ENCODE measurements around the gene FOXP3. TPM values are rescaled to one million over a fixed set of nuclear protein-coding genes. Genes with fewer than 3 reads are reported as not detected.

FOXP3 gene
- total RNA-seq, 4 donors from 2014 or later = 0.66 TPM; not detected in 3

DNA sequence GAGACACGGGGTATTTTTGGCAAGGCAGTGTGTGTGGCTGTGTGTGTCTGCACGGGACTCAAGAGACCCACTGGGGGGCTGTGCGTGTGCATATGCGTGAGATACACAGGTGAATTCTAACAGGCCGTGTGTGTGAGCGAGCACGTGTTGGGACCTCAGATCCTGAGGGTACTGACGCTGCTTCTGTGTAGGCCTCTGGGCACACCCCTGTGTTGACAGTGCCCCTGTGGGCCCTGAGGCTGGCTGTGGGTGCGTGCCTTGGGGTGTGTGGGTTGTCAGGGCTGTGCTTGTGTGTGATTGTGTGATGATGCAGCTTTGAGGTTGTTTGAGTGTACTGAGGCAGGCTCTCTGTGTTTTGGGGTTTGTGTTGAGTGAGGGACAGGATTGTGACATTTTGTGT, 13.9 kb downstream of the FOXP3 start:
- no peaks in the 10 kb centered on the region for H3K27me3 ChIP-seq
- no peak overlapping the region for H3K4me3 ChIP-seq
- peaks cover 0 to 9% (median 0%) of the 10 kb centered on the region in 3 donors for H3K36me3 ChIP-seq
- DNase-seq = no peak
- no peak overlapping the region for H3K27ac ChIP-seq
- H3K9me3 ChIP-seq = no peaks in the 10 kb centered on the region
- no peaks in the 10 kb centered on the region for H3K4me1 ChIP-seq
- TF ChIP-seq, protein P1, sequence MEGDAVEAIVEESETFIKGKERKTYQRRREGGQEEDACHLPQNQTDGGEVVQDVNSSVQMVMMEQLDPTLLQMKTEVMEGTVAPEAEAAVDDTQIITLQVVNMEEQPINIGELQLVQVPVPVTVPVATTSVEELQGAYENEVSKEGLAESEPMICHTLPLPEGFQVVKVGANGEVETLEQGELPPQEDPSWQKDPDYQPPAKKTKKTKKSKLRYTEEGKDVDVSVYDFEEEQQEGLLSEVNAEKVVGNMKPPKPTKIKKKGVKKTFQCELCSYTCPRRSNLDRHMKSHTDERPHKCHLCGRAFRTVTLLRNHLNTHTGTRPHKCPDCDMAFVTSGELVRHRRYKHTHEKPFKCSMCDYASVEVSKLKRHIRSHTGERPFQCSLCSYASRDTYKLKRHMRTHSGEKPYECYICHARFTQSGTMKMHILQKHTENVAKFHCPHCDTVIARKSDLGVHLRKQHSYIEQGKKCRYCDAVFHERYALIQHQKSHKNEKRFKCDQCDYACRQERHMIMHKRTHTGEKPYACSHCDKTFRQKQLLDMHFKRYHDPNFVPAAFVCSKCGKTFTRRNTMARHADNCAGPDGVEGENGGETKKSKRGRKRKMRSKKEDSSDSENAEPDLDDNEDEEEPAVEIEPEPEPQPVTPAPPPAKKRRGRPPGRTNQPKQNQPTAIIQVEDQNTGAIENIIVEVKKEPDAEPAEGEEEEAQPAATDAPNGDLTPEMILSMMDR (IDR thresholded peaks at IDR 0.05) = no peak
- no peak for TF ChIP-seq POLR2A (IDR thresholded peaks at IDR 0.05)

DNA sequence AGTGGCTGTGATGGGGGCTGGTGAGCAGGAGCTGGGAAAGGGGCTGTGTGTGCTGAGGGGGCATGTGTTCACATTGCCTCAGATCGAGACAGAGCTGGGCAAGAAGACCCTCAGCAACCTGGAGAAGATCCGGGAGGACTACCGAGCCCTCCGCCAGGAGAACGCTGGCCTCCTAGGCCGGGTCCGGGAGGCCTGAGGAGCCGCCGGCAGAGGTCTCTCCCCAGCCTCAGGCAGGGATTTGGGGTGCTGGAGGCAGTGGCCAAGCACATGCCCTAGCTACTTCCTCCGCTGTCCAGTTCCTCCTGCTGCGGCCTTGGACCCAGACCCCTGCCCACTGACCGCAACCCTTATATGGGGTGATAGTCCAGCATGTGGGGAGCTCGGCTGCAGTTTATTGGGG, 14.4 kb downstream of the FOXP3 start:
- Histone ChIP-seq H3K4me1 (no peaks in the 10 kb centered on the region), H3K27me3 (no peaks in the 10 kb centered on the region), H3K36me3 (peaks cover 0 to 9% (median 0%) of the 10 kb centered on the region in 3 donors), H3K4me3 (no peak overlapping the region), H3K9me3 (no peaks in the 10 kb centered on the region), H3K27ac (no peak overlapping the region)
- no peak for DNase-seq
- TF ChIP-seq, protein P1 (IDR thresholded peaks at IDR 0.05) = no peak
- TF ChIP-seq POLR2A (IDR thresholded peaks at IDR 0.05) = no peak

DNA sequence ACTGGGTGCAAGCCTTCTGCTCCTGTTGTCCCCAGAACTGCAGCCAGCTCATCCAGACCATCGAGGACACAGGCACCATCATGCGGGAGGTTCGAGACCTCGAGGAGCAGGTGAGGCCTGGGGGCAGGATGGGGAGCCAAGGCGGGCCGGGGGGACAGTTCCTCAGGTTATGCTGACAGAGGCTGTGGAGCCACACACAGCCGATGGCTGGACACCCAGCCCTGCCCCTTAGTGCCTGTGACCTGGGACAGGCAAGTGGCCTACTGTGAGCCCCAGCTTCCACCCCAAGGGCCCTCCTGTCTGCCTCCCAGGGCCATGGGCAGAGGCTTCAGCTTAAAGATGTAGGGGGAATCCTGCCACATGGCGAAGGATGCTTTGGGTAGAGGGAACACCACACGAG, 14.9 kb downstream of the FOXP3 start:
- H3K9me3 ChIP-seq = no peaks in the 10 kb centered on the region
- no peaks in the 10 kb centered on the region for H3K27me3 ChIP-seq
- no peak for TF ChIP-seq POLR2A (IDR thresholded peaks at IDR 0.05)
- TF ChIP-seq, protein P1 (IDR thresholded peaks at IDR 0.05) = no peak
- H3K4me3 ChIP-seq = no peak overlapping the region
- no peaks in the 10 kb centered on the region for H3K4me1 ChIP-seq
- no peak for DNase-seq
- no peak overlapping the region for H3K27ac ChIP-seq
- H3K36me3 ChIP-seq = peaks cover 0 to 14% (median 0%) of the 10 kb centered on the region in 3 donors

DNA sequence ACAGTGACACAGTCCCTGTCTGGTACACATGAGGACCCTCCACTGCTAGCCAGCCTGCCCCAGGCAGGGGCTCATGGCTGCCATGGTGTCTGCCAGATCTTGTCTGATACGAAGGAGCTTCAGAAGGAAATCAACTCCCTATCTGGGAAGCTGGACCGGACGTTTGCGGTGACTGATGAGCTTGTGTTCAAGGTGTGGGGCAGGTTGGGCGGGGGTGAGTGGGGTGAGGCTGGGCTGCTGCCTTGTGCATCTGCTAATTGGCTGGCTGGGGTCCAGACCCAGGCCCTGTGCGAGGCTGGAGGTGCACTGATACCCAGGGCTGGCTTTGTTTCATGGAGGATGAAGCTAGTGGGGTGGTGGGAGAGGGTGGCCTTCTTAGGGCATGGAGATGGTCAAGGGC, 15.4 kb downstream of the FOXP3 start:
- no peaks in the 10 kb centered on the region for H3K4me1 ChIP-seq
- H3K9me3 ChIP-seq = no peaks in the 10 kb centered on the region
- H3K4me3 ChIP-seq = no peak overlapping the region
- H3K27ac ChIP-seq = no peak overlapping the region
- H3K36me3 ChIP-seq = peaks cover 0 to 17% (median 0%) of the 10 kb centered on the region in 3 donors
- DNase-seq = no peak
- TF ChIP-seq, protein P1 (IDR thresholded peaks at IDR 0.05) = no peak
- no peak for TF ChIP-seq POLR2A (IDR thresholded peaks at IDR 0.05)
- no peaks in the 10 kb centered on the region for H3K27me3 ChIP-seq

DNA sequence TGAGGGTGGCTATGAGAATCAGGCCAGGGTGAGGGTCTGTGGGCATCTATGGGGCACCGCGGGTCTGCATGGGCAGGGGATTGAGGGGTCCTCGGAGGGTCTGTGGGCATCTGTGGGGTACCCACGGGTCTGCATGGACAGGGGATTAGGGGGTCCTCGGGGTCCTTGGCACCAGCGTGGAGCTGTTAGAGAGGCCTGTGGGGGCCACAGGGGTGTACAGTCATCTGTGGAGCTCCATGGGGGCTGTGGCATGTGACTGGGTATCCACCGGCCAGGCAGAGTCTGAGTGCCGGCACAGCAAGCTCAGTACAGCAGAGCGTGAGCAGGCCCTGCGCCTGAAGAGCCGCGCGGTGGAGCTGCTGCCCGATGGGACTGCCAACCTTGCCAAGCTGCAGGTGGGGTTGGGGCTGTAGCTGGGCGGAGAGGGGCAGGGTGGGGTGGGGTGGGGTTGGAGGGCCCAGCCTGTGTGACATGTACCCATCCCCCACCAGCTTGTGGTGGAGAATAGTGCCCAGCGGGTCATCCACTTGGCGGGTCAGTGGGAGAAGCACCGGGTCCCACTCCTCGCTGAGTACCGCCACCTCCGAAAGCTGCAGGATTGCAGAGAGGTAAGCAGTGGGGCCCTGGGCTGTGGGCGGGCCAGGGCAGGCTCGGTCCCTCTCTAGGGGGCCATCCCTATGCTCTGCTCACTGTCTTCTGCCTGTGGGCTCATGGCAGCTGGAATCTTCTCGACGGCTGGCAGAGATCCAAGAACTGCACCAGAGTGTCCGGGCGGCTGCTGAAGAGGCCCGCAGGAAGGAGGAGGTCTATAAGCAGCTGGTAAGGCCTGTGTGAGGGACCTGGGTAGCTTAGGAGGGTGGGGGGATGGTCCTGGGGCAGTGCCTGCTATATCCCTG, 16.3 kb downstream of the FOXP3 start:
- no peak overlapping the region for H3K27ac ChIP-seq
- no peaks in the 10 kb centered on the region for H3K9me3 ChIP-seq
- no peaks in the 10 kb centered on the region for H3K27me3 ChIP-seq
- no peak overlapping the region for H3K4me3 ChIP-seq
- H3K4me1 ChIP-seq = no peaks in the 10 kb centered on the region
- DNase-seq = no peak
- no peak for TF ChIP-seq POLR2A (IDR thresholded peaks at IDR 0.05)
- TF ChIP-seq, protein P1 (IDR thresholded peaks at IDR 0.05) = no peak
- H3K36me3 ChIP-seq = peaks cover 0 to 18% (median 0%) of the 10 kb centered on the region in 3 donors

Data from Peyer's patch (tissue), 4 donors.